Left lung (tissue), 10 donors: ENCODE measurements around the gene CUTA. TPM values are rescaled to one million over a fixed set of nuclear protein-coding genes. Genes with fewer than 3 reads are reported as not detected.

Source experiments
- ATAC-seq: fragments of 200-7000 bp; cut with Tn5 transposase; one replicate; pipeline ENCODE4 v1.9.1; 2020; ENCODE audit warnings: moderate library complexity
- DNase-seq, 4 donors: peaks; one replicate each; pipeline ENCODE4 v3.0.0-alpha.2; 2013 to 2020
- H3K27ac ChIP-seq, 2 donors: fragments of 200-600 bp; sonication (generic) in 1 of 2; one replicate each; pipeline versions ENCODE4 v1.5.0 to v1.8.0; 2020 to 2021
- H3K27me3 ChIP-seq, 2 donors: fragments of 200-600 bp; sonication (generic) in 1 of 2; one replicate each; pipeline versions ENCODE4 v1.5.0 to v1.8.0; 2020 to 2021
- H3K36me3 ChIP-seq, 2 donors: fragments of 200-600 bp; sonication (generic) in 1 of 2; one replicate each; pipeline versions ENCODE4 v1.5.0 to v1.8.0; 2020 to 2021
- H3K4me1 ChIP-seq, 2 donors: fragments of 200-600 bp; one replicate each; pipeline ENCODE4 v1.8.0; 2021
- H3K4me3 ChIP-seq, 2 donors: fragments of 200-600 bp; sonication (generic) in 1 of 2; one replicate each; pipeline versions ENCODE4 v1.5.0 to v1.8.0; 2020 to 2021; ENCODE audit warnings: mild to moderate bottlenecking in 1 of 2
- H3K9me3 ChIP-seq, 2 donors: fragments of 200-600 bp; sonication (generic) in 1 of 2; one replicate each; pipeline versions ENCODE4 v1.5.0 to v1.8.0; 2020 to 2021
- intact Hi-C, 2 donors: fragments of 100-400 bp; cut with DNase I; formaldehyde crosslinking; loops; one replicate each; pipeline versions ENCODE4 v1.11.2 to v1.14.2; 2022
- polyA plus RNA-seq, 6 donors: library from polyadenylated mRNA; unstranded; fragments of 120-200 nt; gene quantifications; one replicate each; pipeline ENCODE4 v1.2.1, GENCODE V29; 2013; ENCODE audit not compliant: insufficient read length in 6 of 6
- total RNA-seq, 2 donors: library from RNA; stranded (reverse); fragmentation: NEBNext Ultra II Directional; extraction: Animal tissue kit (Norgen Biotek cat#: 25700); gene quantifications; one replicate each; pipeline ENCODE4 v1.2.1, GENCODE V29; 2021
- TF ChIP-seq, protein P1 (sequence below), 2 donors: fragments of 200-600 bp; sonication (generic) in 1 of 2; IDR thresholded peaks; one replicate each; pipeline versions ENCODE4 v1.5.0 to v1.8.0; 2021; ENCODE audit warnings: antibody characterized with exemption in 2 of 2
- donor health status: DM: no; HTN: yes; CAD: no.
- donor health status: DM: no; HTN: no; CAD: no.

Gene CUTA
- total and polyA plus RNA-seq, 8 donors = 144 to 189 (median 175) TPM

DNA sequence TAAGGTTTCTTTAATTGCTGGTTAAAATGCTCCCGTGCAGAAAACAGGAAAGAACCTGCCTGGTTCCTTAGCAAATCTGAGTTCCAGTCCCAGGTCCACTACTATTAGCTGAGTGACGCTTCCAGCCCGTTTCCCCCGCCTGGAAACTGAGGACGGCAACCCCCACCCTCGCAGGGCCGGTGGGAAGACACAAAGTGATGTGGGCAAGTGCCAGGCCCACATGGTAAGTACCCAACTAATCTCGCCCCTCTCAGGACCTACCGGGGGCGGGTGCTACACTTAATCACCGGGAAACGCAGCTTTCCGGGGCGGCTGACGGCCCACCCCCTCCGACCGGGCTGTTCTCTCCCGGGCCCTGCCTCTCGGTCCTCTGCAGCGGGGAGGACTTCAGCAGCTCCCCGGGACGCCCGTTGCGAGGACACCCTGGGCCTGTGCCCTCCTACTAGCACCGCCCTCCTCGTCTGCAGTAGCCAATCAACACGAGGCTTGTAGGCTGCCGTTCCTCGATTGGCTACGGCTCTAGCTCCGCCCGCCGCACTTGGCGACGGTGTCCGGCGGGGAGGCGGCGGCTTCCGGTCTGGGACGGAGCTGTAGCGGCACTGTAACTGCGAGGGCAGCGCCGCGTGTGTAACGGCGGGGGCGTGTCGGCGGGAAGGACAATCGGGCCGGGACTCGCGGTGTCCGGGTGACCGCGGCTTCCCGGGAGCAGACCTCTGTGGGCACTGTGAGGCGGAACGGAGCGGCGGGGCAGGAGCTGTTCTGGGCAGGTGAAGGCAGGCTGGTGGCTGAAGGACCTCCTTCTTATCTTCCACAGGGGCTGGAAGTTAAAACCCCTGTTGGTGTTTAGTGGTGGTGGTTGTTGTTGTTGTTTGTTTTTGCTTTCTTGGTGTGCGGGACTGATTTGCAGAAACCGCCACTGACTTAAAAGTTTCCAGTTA, 36.4 kb upstream of the CUTA start, which contains the start of gene ZBTB9:
ZBTB9 (plus strand) TSS at position 568 of the 938 bp plus-strand sequence. CDS start 525 bp downstream, outside the sequence.
- intact Hi-C loops = no loop called here
- Histone ChIP-seq H3K4me3 (peak within 1 kb of the TSS; percentile 86 to 98), H3K9me3 (no peaks in the 10 kb centered on the region), H3K36me3 (peaks cover 0 to 13% of the 10 kb centered on the region in 2 donors), H3K4me1 (peaks cover 6 to 58% of the 10 kb centered on the region in 2 donors), H3K27ac (peak within 1 kb of the TSS; percentile 28 to 89), H3K27me3 (no peaks in the 10 kb centered on the region)
- DNase-seq (peak; percentile 93 to 98 (median 96)), ATAC-seq (peak; percentile 99)
- TF ChIP-seq, protein P1, sequence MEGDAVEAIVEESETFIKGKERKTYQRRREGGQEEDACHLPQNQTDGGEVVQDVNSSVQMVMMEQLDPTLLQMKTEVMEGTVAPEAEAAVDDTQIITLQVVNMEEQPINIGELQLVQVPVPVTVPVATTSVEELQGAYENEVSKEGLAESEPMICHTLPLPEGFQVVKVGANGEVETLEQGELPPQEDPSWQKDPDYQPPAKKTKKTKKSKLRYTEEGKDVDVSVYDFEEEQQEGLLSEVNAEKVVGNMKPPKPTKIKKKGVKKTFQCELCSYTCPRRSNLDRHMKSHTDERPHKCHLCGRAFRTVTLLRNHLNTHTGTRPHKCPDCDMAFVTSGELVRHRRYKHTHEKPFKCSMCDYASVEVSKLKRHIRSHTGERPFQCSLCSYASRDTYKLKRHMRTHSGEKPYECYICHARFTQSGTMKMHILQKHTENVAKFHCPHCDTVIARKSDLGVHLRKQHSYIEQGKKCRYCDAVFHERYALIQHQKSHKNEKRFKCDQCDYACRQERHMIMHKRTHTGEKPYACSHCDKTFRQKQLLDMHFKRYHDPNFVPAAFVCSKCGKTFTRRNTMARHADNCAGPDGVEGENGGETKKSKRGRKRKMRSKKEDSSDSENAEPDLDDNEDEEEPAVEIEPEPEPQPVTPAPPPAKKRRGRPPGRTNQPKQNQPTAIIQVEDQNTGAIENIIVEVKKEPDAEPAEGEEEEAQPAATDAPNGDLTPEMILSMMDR (IDR thresholded peaks at IDR 0.05) = peak in 1 of 2 donors; percentile 15

DNA sequence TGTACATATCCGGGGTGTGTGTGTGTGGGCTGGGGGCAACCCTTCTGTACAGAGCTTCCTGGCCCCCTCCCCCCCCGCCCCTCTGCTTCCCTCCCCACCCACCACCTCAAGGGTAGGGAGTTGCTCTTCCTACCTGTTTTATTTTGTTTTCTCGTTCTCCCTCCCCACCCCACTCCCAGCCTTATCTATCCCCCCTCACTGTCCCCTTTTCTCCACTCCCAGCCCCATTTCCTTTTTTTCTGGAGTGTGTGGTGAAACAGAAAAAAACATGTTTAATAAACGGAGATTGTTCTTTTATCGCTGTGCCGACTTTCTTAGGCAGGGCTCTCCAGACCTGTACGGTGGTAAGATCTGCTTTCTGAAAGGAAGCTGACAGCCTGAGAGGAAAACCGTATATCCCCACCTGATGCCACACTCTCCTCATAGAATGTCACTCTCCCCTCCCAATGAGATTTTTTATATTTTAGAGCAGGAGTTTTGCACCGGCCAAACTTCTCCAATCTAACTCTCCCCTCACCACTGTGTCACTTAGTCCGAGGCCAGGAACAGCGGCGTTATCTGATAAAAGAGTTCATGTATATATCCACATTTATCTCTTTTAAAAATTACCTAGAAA, 35.6 kb upstream of the CUTA start:
- Histone ChIP-seq H3K4me3 (peak overlapping the region; percentile 86 to 98), H3K36me3 (peaks cover 0 to 13% of the 10 kb centered on the region in 2 donors), H3K4me1 (peaks cover 6 to 59% of the 10 kb centered on the region in 2 donors), H3K9me3 (no peaks in the 10 kb centered on the region), H3K27me3 (no peaks in the 10 kb centered on the region), H3K27ac (peak overlapping the region in 1 of 2 donors; percentile 89)
- intact Hi-C loops = no loop called here
- TF ChIP-seq, protein P1 (IDR thresholded peaks at IDR 0.05) = no peak
- ATAC-seq = peak; percentile 2
- no peak for DNase-seq

DNA sequence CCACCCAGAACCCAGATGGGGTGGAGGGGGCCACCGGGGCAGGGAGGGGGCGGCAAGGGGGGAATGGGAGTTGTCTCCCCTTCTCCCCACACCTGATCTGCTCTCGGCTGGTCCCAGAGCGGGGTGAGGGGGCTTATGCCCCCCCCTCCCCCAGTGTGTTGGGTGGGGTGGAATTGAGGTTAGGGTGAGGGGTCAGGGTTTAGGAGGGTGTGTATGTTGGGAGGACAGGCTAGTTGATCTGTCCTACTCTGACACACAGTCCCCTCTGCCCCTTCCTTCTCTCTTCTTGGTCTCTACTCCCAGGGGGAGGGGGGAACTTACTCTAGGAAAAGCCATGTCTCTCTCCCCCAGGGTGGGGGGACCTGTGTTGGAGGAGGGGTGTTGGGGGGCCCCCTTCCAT, 34.6 kb upstream of the CUTA start:
- DNase-seq (no peak), ATAC-seq (no peak)
- TF ChIP-seq, protein P1 (IDR thresholded peaks at IDR 0.05) = no peak
- Histone ChIP-seq H3K36me3 (peaks cover 0 to 20% of the 10 kb centered on the region in 2 donors), H3K9me3 (no peaks in the 10 kb centered on the region), H3K27ac (no peak overlapping the region), H3K4me1 (peaks cover 6 to 59% of the 10 kb centered on the region in 2 donors), H3K4me3 (no peak overlapping the region), H3K27me3 (no peaks in the 10 kb centered on the region)
- intact Hi-C loops = no loop called here

DNA sequence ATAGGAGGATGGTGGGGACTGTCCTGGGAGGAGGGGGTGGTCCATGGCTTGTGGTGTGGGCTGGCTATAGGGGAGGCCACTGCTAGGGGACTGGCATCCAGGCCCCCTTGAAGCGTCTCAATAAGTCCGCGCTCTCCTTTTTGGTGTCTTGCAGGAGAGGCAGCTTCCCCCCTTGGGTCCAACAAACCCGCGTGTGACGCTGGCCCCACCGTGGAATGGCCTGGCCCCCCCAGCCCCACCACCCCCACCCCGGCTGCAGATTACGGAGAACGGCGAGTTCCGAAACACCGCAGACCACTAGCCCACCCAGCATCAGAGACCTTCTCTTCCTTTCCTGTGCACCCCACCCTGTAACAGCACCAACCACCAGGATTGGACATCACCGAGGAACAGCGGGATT, 33.7 kb upstream of the CUTA start:
- ATAC-seq (no peak), DNase-seq (no peak)
- TF ChIP-seq, protein P1 (IDR thresholded peaks at IDR 0.05) = no peak
- H3K36me3 ChIP-seq = peaks cover 0 to 18% of the 10 kb centered on the region in 2 donors
- H3K27ac ChIP-seq = peak overlapping the region in 1 of 2 donors; percentile 73
- peaks cover 6 to 59% of the 10 kb centered on the region in 2 donors for H3K4me1 ChIP-seq
- no peak overlapping the region for H3K4me3 ChIP-seq
- no peaks in the 10 kb centered on the region for H3K9me3 ChIP-seq
- no peaks in the 10 kb centered on the region for H3K27me3 ChIP-seq
- intact Hi-C loops = no loop called here

DNA sequence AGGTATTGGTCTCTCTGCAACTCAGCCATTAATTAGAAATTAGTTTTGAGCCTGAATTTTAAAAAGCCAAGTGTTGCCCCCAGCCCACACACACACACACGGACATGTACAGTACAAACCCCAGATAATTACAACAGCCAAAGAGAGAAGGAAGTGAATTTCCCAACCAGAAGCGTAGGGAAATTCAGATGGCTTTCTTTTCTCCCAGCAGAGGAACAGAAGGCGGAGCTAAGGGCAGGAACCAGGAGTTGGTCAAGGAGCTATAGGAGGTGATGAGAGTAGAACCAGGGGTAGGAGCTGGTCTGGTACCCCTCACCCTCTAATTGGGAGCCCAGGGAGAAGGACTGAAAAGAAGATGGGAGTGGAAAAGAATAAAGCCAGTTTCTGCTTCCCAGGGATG, 32.5 kb upstream of the CUTA start:
- no peaks in the 10 kb centered on the region for H3K27me3 ChIP-seq
- ATAC-seq = no peak
- intact Hi-C loops = no loop called here
- H3K36me3 ChIP-seq = peaks cover 0 to 15% of the 10 kb centered on the region in 2 donors
- peaks cover 6 to 63% of the 10 kb centered on the region in 2 donors for H3K4me1 ChIP-seq
- peak overlapping the region in 1 of 2 donors; percentile 73 for H3K27ac ChIP-seq
- no peak overlapping the region for H3K4me3 ChIP-seq
- no peak for DNase-seq
- H3K9me3 ChIP-seq = no peaks in the 10 kb centered on the region
- TF ChIP-seq, protein P1 (IDR thresholded peaks at IDR 0.05) = no peak
